ENCODE data around the gene LCN10. TPM values are rescaled to one million over a fixed set of nuclear protein-coding genes. Genes with fewer than 3 reads are reported as not detected.

Gene LCN10
- total and polyA plus RNA-seq, 9 of the 15 experiments (the other 6 are each of a cell fraction or from before 2014, with no cell fraction given), result 0.10 to 0.21 (median 0.14) TPM; not detected in 6

DNA sequence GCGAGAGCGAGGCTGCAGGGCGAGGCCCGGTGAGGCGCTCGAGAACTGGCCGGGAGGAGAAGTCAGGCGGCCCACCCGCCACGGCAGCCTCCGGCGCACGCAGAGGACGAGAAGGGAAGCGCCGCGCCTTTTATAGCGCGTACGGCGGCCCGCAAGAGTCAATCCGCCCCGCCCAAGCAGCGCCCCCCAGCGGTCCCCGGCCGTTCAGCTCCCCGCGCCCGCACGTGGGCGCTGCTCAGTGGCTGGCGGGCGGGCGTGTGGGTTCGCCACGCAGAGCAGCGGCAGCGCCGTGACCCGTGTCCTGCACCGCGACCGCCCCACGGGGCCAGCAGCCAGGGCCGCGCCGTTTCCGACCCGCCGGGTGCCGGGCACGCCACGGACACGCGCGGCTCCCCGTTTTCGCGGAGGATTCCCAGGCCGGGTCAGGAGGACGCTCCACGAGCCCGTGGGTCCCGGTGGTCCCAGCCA is 14.6 kb downstream of the LCN10 start (continued):
- TF ChIP-seq CAMTA2 (CRISPR knock-in tag; conservative IDR thresholded peaks at IDR 0.05) (no peak), TAF1 (IDR thresholded peaks at IDR 0.05; ENCODE audit: control insufficient read depth, extremely low read depth, insufficient read depth, low read length, severe bottlenecking) (peak; percentile 98), IFI16 (CRISPR knock-in tag; IDR thresholded peaks at IDR 0.05) (no peak), ZBTB7A (IDR thresholded peaks at IDR 0.05; ENCODE audit: borderline replicate concordance, control insufficient read depth, low read depth, low read length) (peak; percentile 58; the same call in 1 of the 2 replicates), GATAD2B (IDR thresholded peaks at IDR 0.05; ENCODE audit: borderline replicate concordance) (peak; percentile 100), HMG20A (CRISPR knock-in tag; conservative IDR thresholded peaks at IDR 0.05) (no peak), ZNF561 (CRISPR knock-in tag; conservative IDR thresholded peaks at IDR 0.05) (no peak), CTBP1 (IDR thresholded peaks at IDR 0.05; ENCODE audit: borderline replicate concordance) (peak; percentile 89), MCM3 (IDR thresholded peaks at IDR 0.05) (no peak), KAT2B (IDR thresholded peaks at IDR 0.05; ENCODE audit: low read depth, low read length) (peak; percentile 84), ZNF77 (CRISPR knock-in tag; IDR thresholded peaks at IDR 0.05) (no peak), MEF2A (IDR thresholded peaks at IDR 0.05; ENCODE audit: control insufficient read depth, low read depth, low read length) (no peak), ZNF347 (CRISPR knock-in tag; IDR thresholded peaks at IDR 0.05; ENCODE audit: low read depth) (no peak), ZC3H4 (CRISPR knock-in tag; IDR thresholded peaks at IDR 0.05; ENCODE audit: borderline replicate concordance) (no peak), NCOR1 (IDR thresholded peaks at IDR 0.05) (no peak), MTA2 (IDR thresholded peaks at IDR 0.05; ENCODE audit: low read depth) (no peak)
- TF ChIP-seq, protein P1, sequence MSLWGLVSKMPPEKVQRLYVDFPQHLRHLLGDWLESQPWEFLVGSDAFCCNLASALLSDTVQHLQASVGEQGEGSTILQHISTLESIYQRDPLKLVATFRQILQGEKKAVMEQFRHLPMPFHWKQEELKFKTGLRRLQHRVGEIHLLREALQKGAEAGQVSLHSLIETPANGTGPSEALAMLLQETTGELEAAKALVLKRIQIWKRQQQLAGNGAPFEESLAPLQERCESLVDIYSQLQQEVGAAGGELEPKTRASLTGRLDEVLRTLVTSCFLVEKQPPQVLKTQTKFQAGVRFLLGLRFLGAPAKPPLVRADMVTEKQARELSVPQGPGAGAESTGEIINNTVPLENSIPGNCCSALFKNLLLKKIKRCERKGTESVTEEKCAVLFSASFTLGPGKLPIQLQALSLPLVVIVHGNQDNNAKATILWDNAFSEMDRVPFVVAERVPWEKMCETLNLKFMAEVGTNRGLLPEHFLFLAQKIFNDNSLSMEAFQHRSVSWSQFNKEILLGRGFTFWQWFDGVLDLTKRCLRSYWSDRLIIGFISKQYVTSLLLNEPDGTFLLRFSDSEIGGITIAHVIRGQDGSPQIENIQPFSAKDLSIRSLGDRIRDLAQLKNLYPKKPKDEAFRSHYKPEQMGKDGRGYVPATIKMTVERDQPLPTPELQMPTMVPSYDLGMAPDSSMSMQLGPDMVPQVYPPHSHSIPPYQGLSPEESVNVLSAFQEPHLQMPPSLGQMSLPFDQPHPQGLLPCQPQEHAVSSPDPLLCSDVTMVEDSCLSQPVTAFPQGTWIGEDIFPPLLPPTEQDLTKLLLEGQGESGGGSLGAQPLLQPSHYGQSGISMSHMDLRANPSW (CRISPR knock-in tag; IDR thresholded peaks at IDR 0.05), result peak; percentile 88; the same call in 1 of the 2 replicates
- TF ChIP-seq, protein P2, sequence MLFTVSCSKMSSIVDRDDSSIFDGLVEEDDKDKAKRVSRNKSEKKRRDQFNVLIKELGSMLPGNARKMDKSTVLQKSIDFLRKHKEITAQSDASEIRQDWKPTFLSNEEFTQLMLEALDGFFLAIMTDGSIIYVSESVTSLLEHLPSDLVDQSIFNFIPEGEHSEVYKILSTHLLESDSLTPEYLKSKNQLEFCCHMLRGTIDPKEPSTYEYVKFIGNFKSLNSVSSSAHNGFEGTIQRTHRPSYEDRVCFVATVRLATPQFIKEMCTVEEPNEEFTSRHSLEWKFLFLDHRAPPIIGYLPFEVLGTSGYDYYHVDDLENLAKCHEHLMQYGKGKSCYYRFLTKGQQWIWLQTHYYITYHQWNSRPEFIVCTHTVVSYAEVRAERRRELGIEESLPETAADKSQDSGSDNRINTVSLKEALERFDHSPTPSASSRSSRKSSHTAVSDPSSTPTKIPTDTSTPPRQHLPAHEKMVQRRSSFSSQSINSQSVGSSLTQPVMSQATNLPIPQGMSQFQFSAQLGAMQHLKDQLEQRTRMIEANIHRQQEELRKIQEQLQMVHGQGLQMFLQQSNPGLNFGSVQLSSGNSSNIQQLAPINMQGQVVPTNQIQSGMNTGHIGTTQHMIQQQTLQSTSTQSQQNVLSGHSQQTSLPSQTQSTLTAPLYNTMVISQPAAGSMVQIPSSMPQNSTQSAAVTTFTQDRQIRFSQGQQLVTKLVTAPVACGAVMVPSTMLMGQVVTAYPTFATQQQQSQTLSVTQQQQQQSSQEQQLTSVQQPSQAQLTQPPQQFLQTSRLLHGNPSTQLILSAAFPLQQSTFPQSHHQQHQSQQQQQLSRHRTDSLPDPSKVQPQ (CRISPR knock-in tag; IDR thresholded peaks at IDR 0.05; ENCODE audit: borderline replicate concordance), result 0 out of 2 replicates have a peak, but pooled peaks have one; percentile 26
- TF ChIP-seq, protein P3, sequence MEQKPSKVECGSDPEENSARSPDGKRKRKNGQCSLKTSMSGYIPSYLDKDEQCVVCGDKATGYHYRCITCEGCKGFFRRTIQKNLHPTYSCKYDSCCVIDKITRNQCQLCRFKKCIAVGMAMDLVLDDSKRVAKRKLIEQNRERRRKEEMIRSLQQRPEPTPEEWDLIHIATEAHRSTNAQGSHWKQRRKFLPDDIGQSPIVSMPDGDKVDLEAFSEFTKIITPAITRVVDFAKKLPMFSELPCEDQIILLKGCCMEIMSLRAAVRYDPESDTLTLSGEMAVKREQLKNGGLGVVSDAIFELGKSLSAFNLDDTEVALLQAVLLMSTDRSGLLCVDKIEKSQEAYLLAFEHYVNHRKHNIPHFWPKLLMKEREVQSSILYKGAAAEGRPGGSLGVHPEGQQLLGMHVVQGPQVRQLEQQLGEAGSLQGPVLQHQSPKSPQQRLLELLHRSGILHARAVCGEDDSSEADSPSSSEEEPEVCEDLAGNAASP (IDR thresholded peaks at IDR 0.05), result no peak
- TF ChIP-seq, protein P4, sequence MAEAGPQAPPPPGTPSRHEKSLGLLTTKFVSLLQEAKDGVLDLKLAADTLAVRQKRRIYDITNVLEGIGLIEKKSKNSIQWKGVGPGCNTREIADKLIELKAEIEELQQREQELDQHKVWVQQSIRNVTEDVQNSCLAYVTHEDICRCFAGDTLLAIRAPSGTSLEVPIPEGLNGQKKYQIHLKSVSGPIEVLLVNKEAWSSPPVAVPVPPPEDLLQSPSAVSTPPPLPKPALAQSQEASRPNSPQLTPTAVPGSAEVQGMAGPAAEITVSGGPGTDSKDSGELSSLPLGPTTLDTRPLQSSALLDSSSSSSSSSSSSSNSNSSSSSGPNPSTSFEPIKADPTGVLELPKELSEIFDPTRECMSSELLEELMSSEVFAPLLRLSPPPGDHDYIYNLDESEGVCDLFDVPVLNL (CRISPR knock-in tag; IDR thresholded peaks at IDR 0.05; ENCODE audit: low read depth), result no peak; the same call in 1 of the 2 replicates
